ENCODE data around the gene NIPAL4. TPM values are rescaled to one million over a fixed set of nuclear protein-coding genes. Genes with fewer than 3 reads are reported as not detected.

The NIPAL4 gene
- total RNA-seq, 1 experiment from 2014 or later, result 0.86 TPM

DNA sequence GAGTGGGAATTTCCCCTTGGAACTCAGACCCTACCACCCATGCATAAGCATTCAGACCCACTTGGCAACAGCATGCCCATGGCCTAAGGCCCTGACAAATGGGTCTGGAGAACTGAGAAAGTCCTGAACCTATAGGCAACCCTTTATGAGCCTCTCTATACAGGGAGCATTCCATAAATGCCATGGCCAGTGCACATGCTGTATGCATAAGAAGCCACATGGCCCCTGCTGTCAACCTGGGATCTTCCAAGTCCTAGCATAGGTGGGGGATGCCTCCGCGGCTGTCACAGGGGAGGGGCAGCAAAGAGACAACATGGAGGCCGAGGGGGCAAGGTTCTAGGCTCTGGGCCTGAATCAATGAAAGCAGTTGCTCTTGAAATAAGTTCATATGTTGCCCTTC, 8.2 kb upstream of the NIPAL4 start:
- Mint-ChIP-seq H3K36me3 (ENCODE audit: insufficient read depth, unreplicated experiment) (no peaks in the 10 kb centered on the region), H3K9me3 (ENCODE audit: unreplicated experiment) (no peaks in the 10 kb centered on the region), H3K27ac (ENCODE audit: unreplicated experiment) (no peak overlapping the region), H3K4me1 (ENCODE audit: low read depth, unreplicated experiment) (peaks cover 21% of the 10 kb centered on the region), H3K27me3 (ENCODE audit: insufficient read depth, unreplicated experiment) (no peaks in the 10 kb centered on the region), H3K4me3 (ENCODE audit: unreplicated experiment) (no peak overlapping the region)
- H3K27me3 ChIP-seq (replicated peaks; ENCODE audit: control insufficient read depth, insufficient read depth, low read length), result no peaks in the 10 kb centered on the region
- no peak for DNase-seq
- BruUV-seq (replicated peaks), result no TSS peak
- peaks cover 22% of the 10 kb centered on the region for H3K4me1 ChIP-seq
- no peaks in the 10 kb centered on the region for H3K9me3 ChIP-seq
- no peak overlapping the region for H3K4me3 ChIP-seq (ENCODE audit: low read depth, low read length)
- CTCF ChIA-PET, result no interaction called here
- POLR2A ChIA-PET, result no interaction called here
- intact Hi-C loops (cut with micrococcal nuclease; ENCODE audit: unreplicated experiment), result no loop called here
- TF ChIP-seq, protein P1, sequence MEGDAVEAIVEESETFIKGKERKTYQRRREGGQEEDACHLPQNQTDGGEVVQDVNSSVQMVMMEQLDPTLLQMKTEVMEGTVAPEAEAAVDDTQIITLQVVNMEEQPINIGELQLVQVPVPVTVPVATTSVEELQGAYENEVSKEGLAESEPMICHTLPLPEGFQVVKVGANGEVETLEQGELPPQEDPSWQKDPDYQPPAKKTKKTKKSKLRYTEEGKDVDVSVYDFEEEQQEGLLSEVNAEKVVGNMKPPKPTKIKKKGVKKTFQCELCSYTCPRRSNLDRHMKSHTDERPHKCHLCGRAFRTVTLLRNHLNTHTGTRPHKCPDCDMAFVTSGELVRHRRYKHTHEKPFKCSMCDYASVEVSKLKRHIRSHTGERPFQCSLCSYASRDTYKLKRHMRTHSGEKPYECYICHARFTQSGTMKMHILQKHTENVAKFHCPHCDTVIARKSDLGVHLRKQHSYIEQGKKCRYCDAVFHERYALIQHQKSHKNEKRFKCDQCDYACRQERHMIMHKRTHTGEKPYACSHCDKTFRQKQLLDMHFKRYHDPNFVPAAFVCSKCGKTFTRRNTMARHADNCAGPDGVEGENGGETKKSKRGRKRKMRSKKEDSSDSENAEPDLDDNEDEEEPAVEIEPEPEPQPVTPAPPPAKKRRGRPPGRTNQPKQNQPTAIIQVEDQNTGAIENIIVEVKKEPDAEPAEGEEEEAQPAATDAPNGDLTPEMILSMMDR (IDR thresholded peaks at IDR 0.05; ENCODE audit: insufficient read depth in 1 of 2, low read depth in 1 of 2, low read length in 1 of 2, severe bottlenecking in 1 of 2, unreplicated experiment in 1 of 2), result no peak
- H3K36me3 ChIP-seq (ENCODE audit: control insufficient read depth, insufficient read depth, low read length), result no peaks in the 10 kb centered on the region

DNA sequence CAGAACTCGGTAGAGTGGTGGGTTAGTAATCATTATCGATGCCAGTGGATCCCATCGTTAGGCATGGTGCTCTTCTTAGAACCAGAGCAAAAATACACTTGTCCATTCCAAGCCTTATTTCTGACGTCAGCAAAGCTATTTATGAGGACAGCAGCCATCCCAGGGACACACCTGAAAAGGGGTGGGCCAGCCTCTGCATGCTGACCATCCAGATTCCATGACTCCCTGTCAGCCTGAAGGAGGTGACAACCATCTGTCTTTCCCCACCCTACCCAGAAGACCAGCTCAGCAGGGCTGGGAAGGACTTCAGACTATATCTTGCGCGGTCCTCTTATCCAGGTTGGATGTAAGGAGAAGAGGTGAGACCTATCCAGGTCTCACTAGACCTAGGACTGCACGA, 5.7 kb upstream of the NIPAL4 start:
- no peak overlapping the region for H3K4me3 Mint-ChIP-seq (ENCODE audit: unreplicated experiment)
- no peaks in the 10 kb centered on the region for H3K9me3 Mint-ChIP-seq (ENCODE audit: unreplicated experiment)
- H3K36me3 Mint-ChIP-seq (ENCODE audit: insufficient read depth, unreplicated experiment), result no peaks in the 10 kb centered on the region
- TF ChIP-seq, protein P1 (IDR thresholded peaks at IDR 0.05; ENCODE audit: insufficient read depth in 1 of 2, low read depth in 1 of 2, low read length in 1 of 2, severe bottlenecking in 1 of 2, unreplicated experiment in 1 of 2), result no peak
- no peaks in the 10 kb centered on the region for H3K27me3 Mint-ChIP-seq (ENCODE audit: insufficient read depth, unreplicated experiment)
- Histone ChIP-seq H3K4me3 (ENCODE audit: low read depth, low read length) (no peak overlapping the region), H3K27me3 (replicated peaks; ENCODE audit: control insufficient read depth, insufficient read depth, low read length) (no peaks in the 10 kb centered on the region), H3K9me3 (no peaks in the 10 kb centered on the region), H3K36me3 (ENCODE audit: control insufficient read depth, insufficient read depth, low read length) (no peaks in the 10 kb centered on the region), H3K4me1 (peaks cover 2% of the 10 kb centered on the region; the same call in 1 of the 2 replicates)
- ChIA-PET CTCF (no interaction called here), POLR2A (no interaction called here)
- no peaks in the 10 kb centered on the region for H3K4me1 Mint-ChIP-seq (ENCODE audit: low read depth, unreplicated experiment)
- BruUV-seq (replicated peaks), result no TSS peak
- intact Hi-C loops (cut with micrococcal nuclease; ENCODE audit: unreplicated experiment), result no loop called here
- H3K27ac Mint-ChIP-seq (ENCODE audit: unreplicated experiment), result no peak overlapping the region
- no peak for DNase-seq

DNA sequence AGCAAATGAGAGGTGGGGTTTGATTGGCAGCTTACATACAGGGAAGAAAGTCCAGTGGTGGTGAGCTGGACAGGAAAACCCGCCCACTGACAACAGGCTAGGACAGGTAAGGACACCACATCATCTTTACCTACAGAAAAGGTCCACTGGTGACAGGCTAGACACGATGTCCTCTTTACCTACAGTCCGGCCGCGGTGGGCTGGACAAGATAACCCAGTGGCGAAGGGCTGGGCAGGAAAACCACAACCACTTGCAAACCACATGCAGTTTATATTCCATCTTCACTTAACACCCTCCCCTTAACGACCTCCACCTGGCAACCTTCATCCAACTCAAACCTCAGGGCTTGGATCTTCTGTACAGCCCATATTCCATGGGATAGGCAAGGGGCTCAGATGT, 5.0 kb upstream of the NIPAL4 start:
- H3K4me3 Mint-ChIP-seq (ENCODE audit: unreplicated experiment), result no peak overlapping the region
- ChIA-PET POLR2A (no interaction called here), CTCF (interaction anchor here (0.8 kb wide), 1 partner anchor 21 kb away, joined by 3 read pairs; no protein-coding TSS in a partner anchor)
- no peak for DNase-seq
- Histone ChIP-seq H3K4me1 (no peaks in the 10 kb centered on the region; the same call in 1 of the 2 replicates), H3K9me3 (no peaks in the 10 kb centered on the region), H3K36me3 (ENCODE audit: control insufficient read depth, insufficient read depth, low read length) (no peaks in the 10 kb centered on the region), H3K4me3 (ENCODE audit: low read depth, low read length) (no peak overlapping the region), H3K27me3 (replicated peaks; ENCODE audit: control insufficient read depth, insufficient read depth, low read length) (no peaks in the 10 kb centered on the region)
- H3K27ac Mint-ChIP-seq (ENCODE audit: unreplicated experiment), result no peak overlapping the region
- intact Hi-C loops (cut with micrococcal nuclease; ENCODE audit: unreplicated experiment), result no loop called here
- no peaks in the 10 kb centered on the region for H3K9me3 Mint-ChIP-seq (ENCODE audit: unreplicated experiment)
- no peaks in the 10 kb centered on the region for H3K4me1 Mint-ChIP-seq (ENCODE audit: low read depth, unreplicated experiment)
- no peaks in the 10 kb centered on the region for H3K36me3 Mint-ChIP-seq (ENCODE audit: insufficient read depth, unreplicated experiment)
- no peaks in the 10 kb centered on the region for H3K27me3 Mint-ChIP-seq (ENCODE audit: insufficient read depth, unreplicated experiment)
- TF ChIP-seq, protein P1 (IDR thresholded peaks at IDR 0.05; ENCODE audit: insufficient read depth in 1 of 2, low read depth in 1 of 2, low read length in 1 of 2, severe bottlenecking in 1 of 2, unreplicated experiment in 1 of 2), result no peak
- no TSS peak for BruUV-seq (replicated peaks)
